ENCODE results near the gene NHLRC2.

The NHLRC2 gene

GRCh38 chr10:113920875-113921274 lies 66.4 kb downstream of the NHLRC2 start:
- Histone ChIP-seq H3K9me3 (ENCODE audit: control insufficient read depth, insufficient read depth, low read length) (no peaks in the 10 kb centered on the region), H3K4me3 (ENCODE audit: low read length) (no peak overlapping the region), H3K27me3 (ENCODE audit: control insufficient read depth, insufficient read depth, low read length) (no peaks in the 10 kb centered on the region), H3K27ac (ENCODE audit: low read length) (no peak overlapping the region), H3K4me1 (ENCODE audit: control insufficient read depth, insufficient read depth, low read length) (no peaks in the 10 kb centered on the region), H3K36me3 (ENCODE audit: control insufficient read depth, insufficient read depth, low read length) (no peaks in the 10 kb centered on the region)
- no CpG with 5 or more reads among the region's 3 CpGs for WGBS (ENCODE audit: insufficient coverage, insufficient read length)
- no peak for DNase-seq (ENCODE audit: low read depth, low spot score)

DNA sequence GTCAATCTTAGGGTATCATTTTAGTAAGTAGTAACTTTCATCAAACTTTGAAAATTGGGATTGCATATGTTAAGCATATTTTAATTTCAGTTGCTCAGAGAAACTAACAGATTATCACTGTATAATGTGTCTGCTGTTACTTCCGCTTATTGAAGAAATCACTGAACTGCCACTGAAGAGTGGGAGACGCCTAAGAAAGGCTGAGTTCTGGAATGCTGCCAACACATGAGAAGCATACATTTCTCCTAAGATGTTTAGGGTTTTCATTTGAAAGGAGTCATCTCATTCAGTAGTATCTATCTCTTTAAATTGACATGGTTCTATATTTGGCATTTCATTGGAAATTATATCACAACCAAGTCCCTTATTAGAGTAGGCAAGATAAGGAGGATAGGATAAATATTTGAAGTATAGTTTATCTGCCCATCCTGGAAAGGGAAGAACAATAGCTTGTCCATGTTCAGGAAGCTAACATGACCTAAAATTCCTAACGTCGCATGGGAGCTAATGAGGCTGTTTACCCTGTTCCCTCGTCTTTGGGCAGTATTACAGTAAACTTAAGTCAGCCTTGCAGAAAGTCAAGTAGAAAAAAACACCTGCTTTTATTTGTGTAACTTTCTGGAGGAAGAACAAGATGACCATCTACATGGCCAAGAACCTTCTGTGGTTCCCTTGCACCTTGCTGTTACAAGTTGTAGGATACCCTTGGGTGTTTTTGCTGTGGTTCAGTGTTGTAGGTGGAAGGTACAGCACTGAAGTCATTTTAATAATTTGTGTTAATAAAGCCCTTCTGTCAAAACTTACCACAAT lies 67.3 kb downstream of the NHLRC2 start:
- no CpG with 5 or more reads among the region's 5 CpGs for WGBS (ENCODE audit: insufficient coverage, insufficient read length)
- H3K4me1 ChIP-seq (ENCODE audit: control insufficient read depth, insufficient read depth, low read length), result no peaks in the 10 kb centered on the region
- no peaks in the 10 kb centered on the region for H3K36me3 ChIP-seq (ENCODE audit: control insufficient read depth, insufficient read depth, low read length)
- H3K27me3 ChIP-seq (ENCODE audit: control insufficient read depth, insufficient read depth, low read length), result no peaks in the 10 kb centered on the region
- no peaks in the 10 kb centered on the region for H3K9me3 ChIP-seq (ENCODE audit: control insufficient read depth, insufficient read depth, low read length)
- H3K4me3 ChIP-seq (ENCODE audit: low read length), result no peak overlapping the region
- no peak overlapping the region for H3K27ac ChIP-seq (ENCODE audit: low read length)
- no peak for DNase-seq (ENCODE audit: low read depth, low spot score)

GRCh38 chr10:113922787-113923570 lies 68.5 kb downstream of the NHLRC2 start:
- Histone ChIP-seq H3K9me3 (ENCODE audit: control insufficient read depth, insufficient read depth, low read length) (no peaks in the 10 kb centered on the region), H3K4me3 (ENCODE audit: low read length) (no peak overlapping the region), H3K27ac (ENCODE audit: low read length) (no peak overlapping the region), H3K4me1 (ENCODE audit: control insufficient read depth, insufficient read depth, low read length) (no peaks in the 10 kb centered on the region), H3K27me3 (ENCODE audit: control insufficient read depth, insufficient read depth, low read length) (no peaks in the 10 kb centered on the region), H3K36me3 (ENCODE audit: control insufficient read depth, insufficient read depth, low read length) (no peaks in the 10 kb centered on the region)
- peak; percentile 4 for DNase-seq (ENCODE audit: low read depth, low spot score)
- WGBS (ENCODE audit: insufficient coverage, insufficient read length), result no CpG with 5 or more reads among the region's 8 CpGs

DNA sequence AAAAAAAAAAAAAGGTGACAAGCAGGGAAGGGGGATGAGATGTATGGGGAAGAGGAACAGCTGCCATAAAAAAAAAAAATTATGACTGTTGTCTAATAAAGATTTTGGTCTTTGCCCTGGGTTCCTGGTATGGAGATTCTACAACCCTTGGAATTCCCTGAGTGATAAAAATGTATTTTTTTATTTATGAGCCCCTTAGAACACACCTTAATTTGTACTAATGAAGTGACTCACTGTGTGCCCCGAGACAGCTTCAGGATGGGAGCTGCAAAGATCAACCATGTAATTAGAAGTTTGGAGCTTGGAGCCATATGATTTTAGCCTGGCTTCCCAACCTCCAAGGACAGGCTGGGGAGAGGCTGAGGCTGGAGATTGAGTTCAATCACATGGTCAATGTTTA lies 69.7 kb downstream of the NHLRC2 start:
- H3K36me3 ChIP-seq (ENCODE audit: control insufficient read depth, insufficient read depth, low read length), result no peaks in the 10 kb centered on the region
- no CpG with 5 or more reads among the region's 1 CpG for WGBS (ENCODE audit: insufficient coverage, insufficient read length)
- DNase-seq (ENCODE audit: low read depth, low spot score), result no peak

DNA sequence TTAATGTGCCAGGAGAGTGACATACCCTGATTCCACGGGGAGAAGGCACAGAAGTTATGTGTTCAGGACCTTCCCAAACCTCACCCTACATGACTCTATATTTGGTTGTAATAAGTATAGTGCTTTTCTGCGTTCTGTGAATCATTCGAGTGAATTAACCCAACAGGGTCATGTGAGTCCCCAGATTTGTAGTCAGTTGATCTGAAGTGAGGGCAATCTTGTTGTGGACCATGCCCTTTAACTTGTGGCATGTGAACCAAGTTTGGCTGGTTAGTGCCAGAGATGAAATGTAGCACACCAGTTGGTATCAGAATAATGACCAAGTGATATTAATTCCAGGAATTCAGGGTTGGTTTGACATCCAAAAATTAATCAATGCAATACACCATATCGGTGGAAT lies 70.2 kb downstream of the NHLRC2 start:
- no peaks in the 10 kb centered on the region for H3K36me3 ChIP-seq (ENCODE audit: control insufficient read depth, insufficient read depth, low read length)
- no peak overlapping the region for H3K4me3 ChIP-seq (ENCODE audit: low read length)
- no peak for DNase-seq (ENCODE audit: low read depth, low spot score)
- H3K4me1 ChIP-seq (ENCODE audit: control insufficient read depth, insufficient read depth, low read length), result no peaks in the 10 kb centered on the region
- H3K9me3 ChIP-seq (ENCODE audit: control insufficient read depth, insufficient read depth, low read length), result no peaks in the 10 kb centered on the region
- no CpG with 5 or more reads among the region's 4 CpGs for WGBS (ENCODE audit: insufficient coverage, insufficient read length)
- no peak overlapping the region for H3K27ac ChIP-seq (ENCODE audit: low read length)
- H3K27me3 ChIP-seq (ENCODE audit: control insufficient read depth, insufficient read depth, low read length), result no peaks in the 10 kb centered on the region

More for the DNA sequence above, 69.7 kb downstream of the NHLRC2 start:
- Histone ChIP-seq H3K4me3 (ENCODE audit: low read length) (no peak overlapping the region), H3K27me3 (ENCODE audit: control insufficient read depth, insufficient read depth, low read length) (no peaks in the 10 kb centered on the region), H3K9me3 (ENCODE audit: control insufficient read depth, insufficient read depth, low read length) (no peaks in the 10 kb centered on the region), H3K27ac (ENCODE audit: low read length) (no peak overlapping the region), H3K4me1 (ENCODE audit: control insufficient read depth, insufficient read depth, low read length) (no peaks in the 10 kb centered on the region)

- Histone ChIP-seq H3K36me3 (ENCODE audit: control insufficient read depth, insufficient read depth, low read length) (no peaks in the 10 kb centered on the region), H3K27me3 (ENCODE audit: control insufficient read depth, insufficient read depth, low read length) (no peaks in the 10 kb centered on the region), H3K4me1 (ENCODE audit: control insufficient read depth, insufficient read depth, low read length) (no peaks in the 10 kb centered on the region), H3K4me3 (ENCODE audit: low read length) (no peak overlapping the region), H3K27ac (ENCODE audit: low read length) (no peak overlapping the region), H3K9me3 (ENCODE audit: control insufficient read depth, insufficient read depth, low read length) (no peaks in the 10 kb centered on the region)
- no CpG with 5 or more reads among the region's 5 CpGs for WGBS (ENCODE audit: insufficient coverage, insufficient read length)
- no peak for DNase-seq (ENCODE audit: low read depth, low spot score)
These were observed 73.0 kb downstream of the NHLRC2 start for GRCh38 chr10:113927440-113927839.

- H3K4me1 ChIP-seq (ENCODE audit: control insufficient read depth, insufficient read depth, low read length), result no peaks in the 10 kb centered on the region
- no peaks in the 10 kb centered on the region for H3K27me3 ChIP-seq (ENCODE audit: control insufficient read depth, insufficient read depth, low read length)
- no peaks in the 10 kb centered on the region for H3K36me3 ChIP-seq (ENCODE audit: control insufficient read depth, insufficient read depth, low read length)
- DNase-seq (ENCODE audit: low read depth, low spot score), result no peak
- H3K9me3 ChIP-seq (ENCODE audit: control insufficient read depth, insufficient read depth, low read length), result no peaks in the 10 kb centered on the region
- H3K4me3 ChIP-seq (ENCODE audit: low read length), result no peak overlapping the region
- H3K27ac ChIP-seq (ENCODE audit: low read length), result no peak overlapping the region
These were observed 74.4 kb downstream of the NHLRC2 start for GRCh38 chr10:113928830-113929229.

- WGBS (ENCODE audit: insufficient coverage, insufficient read length), result no CpG with 5 or more reads among the region's 6 CpGs
- Histone ChIP-seq H3K4me1 (ENCODE audit: control insufficient read depth, insufficient read depth, low read length) (no peaks in the 10 kb centered on the region), H3K9me3 (ENCODE audit: control insufficient read depth, insufficient read depth, low read length) (no peaks in the 10 kb centered on the region), H3K27ac (ENCODE audit: low read length) (no peak overlapping the region), H3K4me3 (ENCODE audit: low read length) (no peak overlapping the region), H3K36me3 (ENCODE audit: control insufficient read depth, insufficient read depth, low read length) (no peaks in the 10 kb centered on the region), H3K27me3 (ENCODE audit: control insufficient read depth, insufficient read depth, low read length) (no peaks in the 10 kb centered on the region)
- no peak for DNase-seq (ENCODE audit: low read depth, low spot score)
These were observed 75.1 kb downstream of the NHLRC2 start for GRCh38 chr10:113929522-113929921.

DNA sequence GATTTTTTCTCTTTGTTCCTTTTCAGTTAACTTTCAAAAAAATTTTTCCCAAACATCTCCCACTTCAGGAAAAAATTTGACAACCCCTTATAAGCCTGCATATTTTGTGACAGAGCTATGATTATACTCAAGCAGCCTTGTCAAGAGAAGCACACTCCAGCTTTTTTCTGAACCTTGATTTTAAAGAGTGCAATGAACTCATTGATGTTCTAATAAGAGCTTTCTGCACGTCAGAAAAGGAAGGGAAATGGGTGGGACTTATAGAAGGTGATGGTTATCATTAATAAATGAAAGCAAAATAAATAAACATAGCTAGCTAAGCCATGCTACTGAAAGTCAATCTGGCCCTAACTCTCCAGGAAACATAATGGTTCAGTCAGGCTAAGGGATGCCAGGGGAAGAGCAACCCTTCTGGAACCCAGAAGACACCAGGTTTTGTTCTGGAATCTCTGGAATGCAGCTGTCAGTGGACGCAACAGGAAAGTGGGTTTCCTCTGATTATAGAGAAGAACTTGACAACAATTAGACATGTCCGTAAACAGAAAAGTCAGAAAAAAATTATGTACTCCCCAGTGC lies 76.1 kb downstream of the NHLRC2 start:
- Histone ChIP-seq H3K9me3 (ENCODE audit: control insufficient read depth, insufficient read depth, low read length) (no peaks in the 10 kb centered on the region), H3K4me3 (ENCODE audit: low read length) (no peak overlapping the region), H3K27ac (ENCODE audit: low read length) (no peak overlapping the region), H3K4me1 (ENCODE audit: control insufficient read depth, insufficient read depth, low read length) (no peaks in the 10 kb centered on the region), H3K36me3 (ENCODE audit: control insufficient read depth, insufficient read depth, low read length) (no peaks in the 10 kb centered on the region), H3K27me3 (ENCODE audit: control insufficient read depth, insufficient read depth, low read length) (no peaks in the 10 kb centered on the region)
- no peak for DNase-seq (ENCODE audit: low read depth, low spot score)
- WGBS (ENCODE audit: insufficient coverage, insufficient read length), result no CpG with 5 or more reads among the region's 3 CpGs

DNA sequence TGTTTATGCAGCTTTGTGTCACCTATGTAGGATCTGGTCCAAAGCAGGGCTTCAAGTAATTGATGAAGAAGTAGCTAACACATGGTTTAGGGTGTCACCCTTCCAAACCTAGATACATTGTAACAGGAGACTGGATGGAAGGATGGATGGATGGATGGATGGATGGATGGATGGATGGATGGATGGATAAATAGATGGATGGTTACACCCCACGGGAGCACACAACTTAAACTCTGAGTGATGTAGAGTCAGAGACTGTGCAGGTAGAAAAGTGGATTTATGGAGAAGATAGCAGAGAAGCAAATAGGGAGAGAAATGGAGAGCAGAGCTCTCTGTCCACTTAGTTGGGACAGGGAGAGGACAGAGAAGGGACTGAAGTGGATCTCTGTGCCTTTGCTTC lies 78.4 kb downstream of the NHLRC2 start:
- no peak overlapping the region for H3K4me3 ChIP-seq (ENCODE audit: low read length)
- H3K9me3 ChIP-seq (ENCODE audit: control insufficient read depth, insufficient read depth, low read length), result no peaks in the 10 kb centered on the region
- H3K4me1 ChIP-seq (ENCODE audit: control insufficient read depth, insufficient read depth, low read length), result no peaks in the 10 kb centered on the region
- H3K36me3 ChIP-seq (ENCODE audit: control insufficient read depth, insufficient read depth, low read length), result no peaks in the 10 kb centered on the region
- H3K27me3 ChIP-seq (ENCODE audit: control insufficient read depth, insufficient read depth, low read length), result no peaks in the 10 kb centered on the region
- WGBS (ENCODE audit: insufficient coverage, insufficient read length), result no CpG with 5 or more reads among the region's 1 CpG
- no peak overlapping the region for H3K27ac ChIP-seq (ENCODE audit: low read length)
- DNase-seq (ENCODE audit: low read depth, low spot score), result no peak

All from iPS DF 6.9 (cell line).